ENCODE results near the gene CD74. TPM values are rescaled to one million over a fixed set of nuclear protein-coding genes. Genes with fewer than 3 reads are reported as not detected.

Gene CD74
- total and polyA plus RNA-seq, 2 of the 13 experiments (the other 11 are each of a cell fraction or from before 2014, with no cell fraction given), result 34.1 to 84.4 TPM

DNA sequence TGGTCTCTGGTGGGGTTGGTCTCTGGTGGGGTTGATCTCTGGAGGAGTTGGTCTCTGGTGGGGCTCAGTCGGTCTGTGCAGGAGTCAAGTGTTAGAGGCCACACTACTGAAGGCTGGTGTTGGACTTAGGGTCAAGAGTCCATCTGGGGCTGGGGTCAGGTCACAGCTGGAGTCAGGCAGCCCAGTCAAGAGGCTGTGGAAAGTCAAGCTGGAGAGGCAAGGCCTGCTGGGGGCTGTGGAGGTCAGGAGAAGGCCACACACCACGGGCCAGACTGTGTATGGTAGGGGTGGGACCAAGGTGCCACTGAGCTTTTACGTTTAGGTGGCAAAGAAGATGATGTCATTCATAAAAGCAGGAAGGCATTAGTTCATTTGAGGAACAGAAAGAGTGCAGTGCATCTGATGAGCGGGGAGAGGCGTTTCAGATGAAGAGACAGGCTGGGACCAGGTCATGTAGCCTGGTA lies 16.7 kb upstream of the CD74 start (continued):
- TF ChIP-seq, protein P1, sequence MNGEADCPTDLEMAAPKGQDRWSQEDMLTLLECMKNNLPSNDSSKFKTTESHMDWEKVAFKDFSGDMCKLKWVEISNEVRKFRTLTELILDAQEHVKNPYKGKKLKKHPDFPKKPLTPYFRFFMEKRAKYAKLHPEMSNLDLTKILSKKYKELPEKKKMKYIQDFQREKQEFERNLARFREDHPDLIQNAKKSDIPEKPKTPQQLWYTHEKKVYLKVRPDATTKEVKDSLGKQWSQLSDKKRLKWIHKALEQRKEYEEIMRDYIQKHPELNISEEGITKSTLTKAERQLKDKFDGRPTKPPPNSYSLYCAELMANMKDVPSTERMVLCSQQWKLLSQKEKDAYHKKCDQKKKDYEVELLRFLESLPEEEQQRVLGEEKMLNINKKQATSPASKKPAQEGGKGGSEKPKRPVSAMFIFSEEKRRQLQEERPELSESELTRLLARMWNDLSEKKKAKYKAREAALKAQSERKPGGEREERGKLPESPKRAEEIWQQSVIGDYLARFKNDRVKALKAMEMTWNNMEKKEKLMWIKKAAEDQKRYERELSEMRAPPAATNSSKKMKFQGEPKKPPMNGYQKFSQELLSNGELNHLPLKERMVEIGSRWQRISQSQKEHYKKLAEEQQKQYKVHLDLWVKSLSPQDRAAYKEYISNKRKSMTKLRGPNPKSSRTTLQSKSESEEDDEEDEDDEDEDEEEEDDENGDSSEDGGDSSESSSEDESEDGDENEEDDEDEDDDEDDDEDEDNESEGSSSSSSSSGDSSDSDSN (CRISPR knock-in tag; IDR thresholded peaks at IDR 0.05), result no peak
- no peak for TF ChIP-seq NPAS2 (CRISPR knock-in tag; IDR thresholded peaks at IDR 0.05; ENCODE audit: borderline replicate concordance)
- TF ChIP-seq, protein P2, sequence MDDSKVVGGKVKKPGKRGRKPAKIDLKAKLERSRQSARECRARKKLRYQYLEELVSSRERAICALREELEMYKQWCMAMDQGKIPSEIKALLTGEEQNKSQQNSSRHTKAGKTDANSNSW (CRISPR knock-in tag; IDR thresholded peaks at IDR 0.05; ENCODE audit: borderline replicate concordance), result no peak
- TF ChIP-seq RXRB (CRISPR knock-in tag; IDR thresholded peaks at IDR 0.05; ENCODE audit: borderline replicate concordance), result 0 out of 2 replicates have a peak, but pooled peaks have one; percentile 23
- TF ChIP-seq ZNF24 (IDR thresholded peaks at IDR 0.05), result no peak
- TF ChIP-seq ZSCAN31 (CRISPR knock-in tag; IDR thresholded peaks at IDR 0.05; ENCODE audit: low read depth), result no peak
- no peak for TF ChIP-seq FLYWCH1 (CRISPR knock-in tag; IDR thresholded peaks at IDR 0.05)
- TF ChIP-seq TBX3 (IDR thresholded peaks at IDR 0.05; ENCODE audit: borderline replicate concordance), result peak; percentile 14; the same call in 1 of the 2 replicates
- TF ChIP-seq ZMYM2 (CRISPR knock-in tag; IDR thresholded peaks at IDR 0.05), result 0 out of 2 replicates have a peak, but pooled peaks have one; percentile 26
- no peak for TF ChIP-seq SP5 (CRISPR knock-in tag; IDR thresholded peaks at IDR 0.05; ENCODE audit: borderline replicate concordance, low read depth)
- TF ChIP-seq ELF1 (CRISPR knock-in tag; IDR thresholded peaks at IDR 0.05), result no peak
- TF ChIP-seq RELA (CRISPR knock-in tag; IDR thresholded peaks at IDR 0.05), result no peak
- TF ChIP-seq ATAD3A (CRISPR knock-in tag; IDR thresholded peaks at IDR 0.05), result no peak
- TF ChIP-seq, protein P3, sequence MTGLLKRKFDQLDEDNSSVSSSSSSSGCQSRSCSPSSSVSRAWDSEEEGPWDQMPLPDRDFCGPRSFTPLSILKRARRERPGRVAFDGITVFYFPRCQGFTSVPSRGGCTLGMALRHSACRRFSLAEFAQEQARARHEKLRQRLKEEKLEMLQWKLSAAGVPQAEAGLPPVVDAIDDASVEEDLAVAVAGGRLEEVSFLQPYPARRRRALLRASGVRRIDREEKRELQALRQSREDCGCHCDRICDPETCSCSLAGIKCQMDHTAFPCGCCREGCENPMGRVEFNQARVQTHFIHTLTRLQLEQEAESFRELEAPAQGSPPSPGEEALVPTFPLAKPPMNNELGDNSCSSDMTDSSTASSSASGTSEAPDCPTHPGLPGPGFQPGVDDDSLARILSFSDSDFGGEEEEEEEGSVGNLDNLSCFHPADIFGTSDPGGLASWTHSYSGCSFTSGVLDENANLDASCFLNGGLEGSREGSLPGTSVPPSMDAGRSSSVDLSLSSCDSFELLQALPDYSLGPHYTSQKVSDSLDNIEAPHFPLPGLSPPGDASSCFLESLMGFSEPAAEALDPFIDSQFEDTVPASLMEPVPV (CRISPR knock-in tag; IDR thresholded peaks at IDR 0.05), result no peak
- TF ChIP-seq, protein P4, sequence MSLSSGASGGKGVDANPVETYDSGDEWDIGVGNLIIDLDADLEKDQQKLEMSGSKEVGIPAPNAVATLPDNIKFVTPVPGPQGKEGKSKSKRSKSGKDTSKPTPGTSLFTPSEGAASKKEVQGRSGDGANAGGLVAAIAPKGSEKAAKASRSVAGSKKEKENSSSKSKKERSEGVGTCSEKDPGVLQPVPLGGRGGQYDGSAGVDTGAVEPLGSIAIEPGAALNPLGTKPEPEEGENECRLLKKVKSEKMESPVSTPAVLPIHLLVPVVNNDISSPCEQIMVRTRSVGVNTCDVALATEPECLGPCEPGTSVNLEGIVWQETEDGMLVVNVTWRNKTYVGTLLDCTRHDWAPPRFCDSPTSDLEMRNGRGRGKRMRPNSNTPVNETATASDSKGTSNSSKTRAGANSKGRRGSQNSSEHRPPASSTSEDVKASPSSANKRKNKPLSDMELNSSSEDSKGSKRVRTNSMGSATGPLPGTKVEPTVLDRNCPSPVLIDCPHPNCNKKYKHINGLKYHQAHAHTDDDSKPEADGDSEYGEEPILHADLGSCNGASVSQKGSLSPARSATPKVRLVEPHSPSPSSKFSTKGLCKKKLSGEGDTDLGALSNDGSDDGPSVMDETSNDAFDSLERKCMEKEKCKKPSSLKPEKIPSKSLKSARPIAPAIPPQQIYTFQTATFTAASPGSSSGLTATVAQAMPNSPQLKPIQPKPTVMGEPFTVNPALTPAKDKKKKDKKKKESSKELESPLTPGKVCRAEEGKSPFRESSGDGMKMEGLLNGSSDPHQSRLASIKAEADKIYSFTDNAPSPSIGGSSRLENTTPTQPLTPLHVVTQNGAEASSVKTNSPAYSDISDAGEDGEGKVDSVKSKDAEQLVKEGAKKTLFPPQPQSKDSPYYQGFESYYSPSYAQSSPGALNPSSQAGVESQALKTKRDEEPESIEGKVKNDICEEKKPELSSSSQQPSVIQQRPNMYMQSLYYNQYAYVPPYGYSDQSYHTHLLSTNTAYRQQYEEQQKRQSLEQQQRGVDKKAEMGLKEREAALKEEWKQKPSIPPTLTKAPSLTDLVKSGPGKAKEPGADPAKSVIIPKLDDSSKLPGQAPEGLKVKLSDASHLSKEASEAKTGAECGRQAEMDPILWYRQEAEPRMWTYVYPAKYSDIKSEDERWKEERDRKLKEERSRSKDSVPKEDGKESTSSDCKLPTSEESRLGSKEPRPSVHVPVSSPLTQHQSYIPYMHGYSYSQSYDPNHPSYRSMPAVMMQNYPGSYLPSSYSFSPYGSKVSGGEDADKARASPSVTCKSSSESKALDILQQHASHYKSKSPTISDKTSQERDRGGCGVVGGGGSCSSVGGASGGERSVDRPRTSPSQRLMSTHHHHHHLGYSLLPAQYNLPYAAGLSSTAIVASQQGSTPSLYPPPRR (CRISPR knock-in tag; IDR thresholded peaks at IDR 0.05; ENCODE audit: borderline replicate concordance), result no peak
- no peak for TF ChIP-seq ZNF670 (CRISPR knock-in tag; IDR thresholded peaks at IDR 0.05; ENCODE audit: borderline replicate concordance)
- TF ChIP-seq, protein P5, sequence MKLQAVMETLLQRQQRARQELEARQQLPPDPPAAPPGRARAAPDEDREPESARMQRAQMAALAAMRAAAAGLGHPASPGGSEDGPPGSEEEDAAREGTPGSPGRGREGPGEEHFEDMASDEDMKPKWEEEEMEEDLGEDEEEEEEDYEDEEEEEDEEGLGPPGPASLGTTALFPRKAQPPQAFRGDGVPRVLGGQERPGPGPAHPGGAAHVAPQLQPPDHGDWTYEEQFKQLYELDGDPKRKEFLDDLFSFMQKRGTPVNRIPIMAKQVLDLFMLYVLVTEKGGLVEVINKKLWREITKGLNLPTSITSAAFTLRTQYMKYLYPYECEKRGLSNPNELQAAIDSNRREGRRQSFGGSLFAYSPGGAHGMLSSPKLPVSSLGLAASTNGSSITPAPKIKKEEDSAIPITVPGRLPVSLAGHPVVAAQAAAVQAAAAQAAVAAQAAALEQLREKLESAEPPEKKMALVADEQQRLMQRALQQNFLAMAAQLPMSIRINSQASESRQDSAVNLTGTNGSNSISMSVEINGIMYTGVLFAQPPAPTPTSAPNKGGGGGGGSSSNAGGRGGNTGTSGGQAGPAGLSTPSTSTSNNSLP (IDR thresholded peaks at IDR 0.05; ENCODE audit: low read depth, low read length), result no peak
- TF ChIP-seq, protein P6, sequence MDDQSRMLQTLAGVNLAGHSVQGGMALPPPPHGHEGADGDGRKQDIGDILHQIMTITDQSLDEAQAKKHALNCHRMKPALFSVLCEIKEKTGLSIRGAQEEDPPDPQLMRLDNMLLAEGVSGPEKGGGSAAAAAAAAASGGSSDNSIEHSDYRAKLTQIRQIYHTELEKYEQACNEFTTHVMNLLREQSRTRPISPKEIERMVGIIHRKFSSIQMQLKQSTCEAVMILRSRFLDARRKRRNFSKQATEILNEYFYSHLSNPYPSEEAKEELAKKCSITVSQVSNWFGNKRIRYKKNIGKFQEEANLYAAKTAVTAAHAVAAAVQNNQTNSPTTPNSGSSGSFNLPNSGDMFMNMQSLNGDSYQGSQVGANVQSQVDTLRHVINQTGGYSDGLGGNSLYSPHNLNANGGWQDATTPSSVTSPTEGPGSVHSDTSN (CRISPR knock-in tag; IDR thresholded peaks at IDR 0.05; ENCODE audit: borderline replicate concordance), result no peak

Data from HepG2 (cell line).